Brain microvascular endothelial cell (primary cell): ENCODE measurements around the gene SOX13.

Experiments used
- DNase-seq: peaks from one replicate; pipeline ENCODE4 v3.0.0-alpha.2; 2020
- H3K27ac ChIP-seq: fragments of 250-450 bp; sonication (Bioruptor Pico); 2 replicates; pipeline ENCODE4 v1.5.1; 2020; ENCODE audit warnings: mild to moderate bottlenecking, moderate library complexity
- H3K27me3 ChIP-seq: fragments of 250-450 bp; sonication (Bioruptor Pico); replicated peaks from 2 replicates; pipeline ENCODE4 v1.5.1; 2020; ENCODE audit warnings: mild to moderate bottlenecking
- H3K36me3 ChIP-seq: fragments of 250-450 bp; sonication (Bioruptor Pico); replicated peaks from 2 replicates; pipeline ENCODE4 v1.5.1; 2020; ENCODE audit warnings: mild to moderate bottlenecking
- H3K4me3 ChIP-seq: 2 replicates; pipeline ENCODE4 v1.5.1; 2011; ENCODE audit warnings: low read depth, mild to moderate bottlenecking, control low read depth, low read length, moderate library complexity
- CTCF ChIP-seq: IDR thresholded peaks from 2 replicates; pipeline ENCODE4 v1.5.1; 2011; ENCODE audit warnings: low read depth, mild to moderate bottlenecking, moderate library complexity, low read length, control low read depth, inconsistent platforms; ENCODE audit errors: missing control alignments
- in situ Hi-C: cut with HindIII; loops from 2 replicates; pipeline ENCODE4 v1.10.0; 2017; ENCODE audit warnings: low sequenced_read_pairs, low pct_ligation_motif_present

SOX13 gene

DNA sequence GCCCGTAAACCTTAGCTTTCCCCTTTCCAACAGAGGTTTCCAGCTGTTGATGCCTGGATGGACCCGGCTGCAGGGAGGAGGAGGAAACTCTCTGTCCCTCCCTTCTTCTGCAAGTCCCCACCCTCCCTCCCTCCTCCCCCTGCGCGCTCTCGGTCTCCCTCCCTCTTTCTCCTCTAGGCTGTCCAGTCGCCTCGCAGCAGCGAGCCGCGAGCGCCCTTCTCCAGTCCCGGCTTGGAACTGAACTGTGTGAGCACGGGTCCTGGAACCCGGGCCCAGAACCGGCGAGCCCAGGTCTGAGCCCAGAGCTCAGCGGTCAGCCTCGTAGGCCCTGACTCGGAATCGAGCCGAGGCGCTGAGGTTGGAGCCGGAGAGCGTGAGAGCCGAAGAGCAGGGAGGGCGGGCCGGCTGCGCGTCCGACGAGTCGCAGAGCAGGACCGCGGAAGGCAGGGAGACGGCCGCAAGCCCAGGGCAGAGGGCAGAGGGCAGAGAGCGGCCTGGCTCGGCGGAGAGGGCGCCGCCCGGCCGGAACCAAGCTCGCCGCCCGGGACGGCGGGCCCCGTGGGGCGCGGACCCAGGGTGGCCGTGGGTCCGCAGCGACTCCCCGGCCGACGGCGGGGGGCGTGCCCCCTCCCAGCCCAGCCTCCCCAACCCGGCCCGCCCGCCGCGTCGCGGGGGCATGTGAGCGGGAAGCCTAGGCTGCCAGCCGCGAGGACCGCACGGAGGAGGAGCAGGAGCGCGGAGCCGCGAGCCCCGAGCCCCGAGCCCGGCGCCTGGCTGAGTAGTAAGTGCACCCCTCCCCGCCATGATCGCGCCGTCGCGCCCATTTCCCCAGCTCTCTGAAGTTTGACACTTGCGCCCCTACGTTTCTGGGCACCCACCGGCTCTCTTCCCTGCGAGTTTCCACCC lies at the start of gene SOX13:
TSS of gene SOX13 (plus strand) at position 185 of the 906 bp plus-strand sequence. CDS start 39,801 bp downstream, outside the sequence.
- peak; percentile 44 for TF ChIP-seq CTCF
- peak within 1 kb of the TSS; percentile 72 for H3K4me3 ChIP-seq
- DNase-seq: peak; percentile 79
- H3K27ac ChIP-seq: no peak within 1 kb of the TSS
- in situ Hi-C loops: no loop called here
- H3K36me3 ChIP-seq: no peaks in the 10 kb centered on the region
- no peaks in the 10 kb centered on the region for H3K27me3 ChIP-seq

GRCh38 chr1:204025917-204026707 lies 46.8 kb upstream of the SOX13 start:
- Histone ChIP-seq H3K27ac (no peak overlapping the region), H3K4me3 (no peak overlapping the region), H3K27me3 (peaks cover 2% of the 10 kb centered on the region), H3K36me3 (no peaks in the 10 kb centered on the region)
- in situ Hi-C loops: no loop called here
- DNase-seq: no peak
- TF ChIP-seq CTCF: no peak

DNA sequence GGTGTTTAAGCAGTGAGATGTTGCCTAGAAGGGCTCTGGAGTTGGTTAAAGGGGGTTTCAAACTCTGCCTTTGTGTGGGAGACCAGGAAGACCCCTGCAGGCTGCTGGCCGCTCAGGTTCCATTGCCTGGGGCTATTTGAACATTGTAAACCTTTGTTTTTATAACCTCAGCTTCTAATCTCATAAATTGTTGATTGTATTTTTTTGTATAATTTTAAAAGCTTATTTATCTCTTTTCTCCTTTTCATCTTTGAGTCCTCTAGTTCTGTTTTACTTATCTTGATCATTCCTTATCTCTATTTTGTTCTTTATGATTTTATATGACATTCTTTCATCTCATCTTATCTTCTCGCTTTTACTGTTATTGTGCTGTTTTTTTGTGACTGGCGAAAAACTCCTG lies 45.5 kb upstream of the SOX13 start:
- H3K27ac ChIP-seq: no peak overlapping the region
- no peak for DNase-seq
- in situ Hi-C loops: no loop called here
- H3K36me3 ChIP-seq: no peaks in the 10 kb centered on the region
- TF ChIP-seq CTCF: no peak
- H3K27me3 ChIP-seq: peaks cover 2% of the 10 kb centered on the region
- H3K4me3 ChIP-seq: no peak overlapping the region

- peaks cover 2% of the 10 kb centered on the region for H3K27me3 ChIP-seq
- no peak overlapping the region for H3K27ac ChIP-seq
- in situ Hi-C loops: no loop called here
- no peaks in the 10 kb centered on the region for H3K36me3 ChIP-seq
- no peak for TF ChIP-seq CTCF
- no peak for DNase-seq
- H3K4me3 ChIP-seq: no peak overlapping the region
Measured at GRCh38 chr1:204029016-204029415, 43.9 kb upstream of the SOX13 start.

DNA sequence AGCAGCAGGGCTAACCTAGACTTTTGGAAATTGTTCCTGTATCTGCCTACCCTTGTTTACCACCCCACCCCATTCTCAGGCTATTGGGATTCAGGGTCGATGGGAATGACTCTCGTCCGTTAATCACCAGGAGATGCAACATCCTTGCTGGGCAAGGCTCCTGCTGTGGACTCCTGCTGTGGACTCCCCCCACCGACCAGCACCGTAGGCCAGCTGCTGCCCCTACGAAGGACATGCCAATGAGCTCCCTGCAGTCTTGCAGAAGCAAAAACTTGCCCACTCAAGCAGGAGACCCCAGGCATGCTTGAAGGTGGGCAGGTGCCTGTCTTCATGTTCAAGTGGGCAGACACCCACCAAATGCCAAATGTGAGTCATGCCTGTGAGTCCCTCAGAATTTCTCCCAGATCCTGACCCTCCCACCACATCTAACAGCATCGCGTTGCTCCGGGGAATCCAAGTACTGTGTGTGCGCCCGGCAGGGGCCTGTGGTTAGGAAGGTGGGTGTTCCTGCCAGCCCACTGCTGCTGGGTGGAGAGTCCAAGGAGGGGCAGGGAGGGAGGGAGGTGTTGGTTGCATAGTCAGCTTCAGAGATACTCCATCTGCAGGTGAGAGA lies 41.7 kb upstream of the SOX13 start:
- DNase-seq: no peak
- Histone ChIP-seq H3K27me3 (no peaks in the 10 kb centered on the region), H3K36me3 (no peaks in the 10 kb centered on the region), H3K4me3 (no peak overlapping the region), H3K27ac (no peak overlapping the region)
- no peak for TF ChIP-seq CTCF
- in situ Hi-C loops: no loop called here
